ENCODE results near the gene TNNC1. TPM values are rescaled to one million over a fixed set of nuclear protein-coding genes. Genes with fewer than 3 reads are reported as not detected.

The TNNC1 gene
- total and polyA plus RNA-seq, 2 of the 13 experiments (the other 11 are each of a cell fraction or from before 2014, with no cell fraction given) = 11.8 to 36.4 TPM

- TF ChIP-seq ZC3H4 (CRISPR knock-in tag; IDR thresholded peaks at IDR 0.05; ENCODE audit: borderline replicate concordance) (no peak), FOXP1 (IDR thresholded peaks at IDR 0.05) (no peak), FOXP1 (CRISPR knock-in tag; IDR thresholded peaks at IDR 0.05) (no peak), ZNF281 (CRISPR knock-in tag; IDR thresholded peaks at IDR 0.05; ENCODE audit: borderline replicate concordance) (peak; percentile 65; the same call in 1 of the 2 replicates), MLX (CRISPR knock-in tag; IDR thresholded peaks at IDR 0.05) (0 out of 2 replicates have a peak, but pooled peaks have one; percentile 29), ZNF780A (CRISPR knock-in tag; IDR thresholded peaks at IDR 0.05) (no peak), ZNF367 (CRISPR knock-in tag; IDR thresholded peaks at IDR 0.05; ENCODE audit: borderline replicate concordance) (no peak), TFDP1 (CRISPR knock-in tag; IDR thresholded peaks at IDR 0.05; ENCODE audit: borderline replicate concordance) (no peak), USF2 (IDR thresholded peaks at IDR 0.05; ENCODE audit: low read depth, low read length) (peak; percentile 74), USF2 (CRISPR knock-in tag; IDR thresholded peaks at IDR 0.05; ENCODE audit: borderline replicate concordance) (peak; percentile 73; the same call in 1 of the 2 replicates), SOX5 (CRISPR knock-in tag; IDR thresholded peaks at IDR 0.05; ENCODE audit: borderline replicate concordance) (0 out of 2 replicates have a peak, but pooled peaks have one; percentile 26), ZNF670 (CRISPR knock-in tag; IDR thresholded peaks at IDR 0.05; ENCODE audit: borderline replicate concordance) (no peak), ZFAT (CRISPR knock-in tag; conservative IDR thresholded peaks at IDR 0.05) (no peak), HMGA1 (CRISPR knock-in tag; conservative IDR thresholded peaks at IDR 0.05) (no peak)
- TF ChIP-seq, protein P1, sequence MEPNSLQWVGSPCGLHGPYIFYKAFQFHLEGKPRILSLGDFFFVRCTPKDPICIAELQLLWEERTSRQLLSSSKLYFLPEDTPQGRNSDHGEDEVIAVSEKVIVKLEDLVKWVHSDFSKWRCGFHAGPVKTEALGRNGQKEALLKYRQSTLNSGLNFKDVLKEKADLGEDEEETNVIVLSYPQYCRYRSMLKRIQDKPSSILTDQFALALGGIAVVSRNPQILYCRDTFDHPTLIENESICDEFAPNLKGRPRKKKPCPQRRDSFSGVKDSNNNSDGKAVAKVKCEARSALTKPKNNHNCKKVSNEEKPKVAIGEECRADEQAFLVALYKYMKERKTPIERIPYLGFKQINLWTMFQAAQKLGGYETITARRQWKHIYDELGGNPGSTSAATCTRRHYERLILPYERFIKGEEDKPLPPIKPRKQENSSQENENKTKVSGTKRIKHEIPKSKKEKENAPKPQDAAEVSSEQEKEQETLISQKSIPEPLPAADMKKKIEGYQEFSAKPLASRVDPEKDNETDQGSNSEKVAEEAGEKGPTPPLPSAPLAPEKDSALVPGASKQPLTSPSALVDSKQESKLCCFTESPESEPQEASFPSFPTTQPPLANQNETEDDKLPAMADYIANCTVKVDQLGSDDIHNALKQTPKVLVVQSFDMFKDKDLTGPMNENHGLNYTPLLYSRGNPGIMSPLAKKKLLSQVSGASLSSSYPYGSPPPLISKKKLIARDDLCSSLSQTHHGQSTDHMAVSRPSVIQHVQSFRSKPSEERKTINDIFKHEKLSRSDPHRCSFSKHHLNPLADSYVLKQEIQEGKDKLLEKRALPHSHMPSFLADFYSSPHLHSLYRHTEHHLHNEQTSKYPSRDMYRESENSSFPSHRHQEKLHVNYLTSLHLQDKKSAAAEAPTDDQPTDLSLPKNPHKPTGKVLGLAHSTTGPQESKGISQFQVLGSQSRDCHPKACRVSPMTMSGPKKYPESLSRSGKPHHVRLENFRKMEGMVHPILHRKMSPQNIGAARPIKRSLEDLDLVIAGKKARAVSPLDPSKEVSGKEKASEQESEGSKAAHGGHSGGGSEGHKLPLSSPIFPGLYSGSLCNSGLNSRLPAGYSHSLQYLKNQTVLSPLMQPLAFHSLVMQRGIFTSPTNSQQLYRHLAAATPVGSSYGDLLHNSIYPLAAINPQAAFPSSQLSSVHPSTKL (CRISPR knock-in tag; IDR thresholded peaks at IDR 0.05) = 0 out of 2 replicates have a peak, but pooled peaks have one; percentile 36
- TF ChIP-seq, protein P2, sequence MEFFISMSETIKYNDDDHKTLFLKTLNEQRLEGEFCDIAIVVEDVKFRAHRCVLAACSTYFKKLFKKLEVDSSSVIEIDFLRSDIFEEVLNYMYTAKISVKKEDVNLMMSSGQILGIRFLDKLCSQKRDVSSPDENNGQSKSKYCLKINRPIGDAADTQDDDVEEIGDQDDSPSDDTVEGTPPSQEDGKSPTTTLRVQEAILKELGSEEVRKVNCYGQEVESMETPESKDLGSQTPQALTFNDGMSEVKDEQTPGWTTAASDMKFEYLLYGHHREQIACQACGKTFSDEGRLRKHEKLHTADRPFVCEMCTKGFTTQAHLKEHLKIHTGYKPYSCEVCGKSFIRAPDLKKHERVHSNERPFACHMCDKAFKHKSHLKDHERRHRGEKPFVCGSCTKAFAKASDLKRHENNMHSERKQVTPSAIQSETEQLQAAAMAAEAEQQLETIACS (CRISPR knock-in tag; IDR thresholded peaks at IDR 0.05) = no peak
Observed at GRCh38 chr3:52451237-52452083, 2.4 kb downstream of the TNNC1 start (continued).

All from HepG2 (cell line).